Measurements from ENCODE around the gene UFSP1. TPM values are rescaled to one million over a fixed set of nuclear protein-coding genes. Genes with fewer than 3 reads are reported as not detected.
A peak's percentile ranks its signal among the peaks of the same experiment; 100 is the strongest.

UFSP1 gene
- total RNA-seq, 6 experiments from 2014 or later = 1.0 to 3.4 (median 2.1) TPM

- ATAC-seq (peak; percentile 55 to 87 (median 82)), DNase-seq (peak; percentile 65 to 95 (median 90))
- Histone ChIP-seq H3K36me3 (no peaks in the 10 kb centered on the region), H3K4me1 (peaks cover 0 to 23% (median 3%) of the 10 kb centered on the region in 4 donors), H3K9me3 (no peaks in the 10 kb centered on the region), H3K4me3 (no peak overlapping the region), H3K27me3 (no peaks in the 10 kb centered on the region), H3K27ac (peak overlapping the region in 2 of 3 donors; percentile 71 to 80)
- 60% methylated on average over 1 of the region's 2 CpGs for WGBS (ENCODE audit: insufficient coverage, low coverage, low lambda C conversion rate, missing lambda C conversion rate)
- intact Hi-C loops (cut with DNase I) = no loop called here
- TF ChIP-seq, protein P1, sequence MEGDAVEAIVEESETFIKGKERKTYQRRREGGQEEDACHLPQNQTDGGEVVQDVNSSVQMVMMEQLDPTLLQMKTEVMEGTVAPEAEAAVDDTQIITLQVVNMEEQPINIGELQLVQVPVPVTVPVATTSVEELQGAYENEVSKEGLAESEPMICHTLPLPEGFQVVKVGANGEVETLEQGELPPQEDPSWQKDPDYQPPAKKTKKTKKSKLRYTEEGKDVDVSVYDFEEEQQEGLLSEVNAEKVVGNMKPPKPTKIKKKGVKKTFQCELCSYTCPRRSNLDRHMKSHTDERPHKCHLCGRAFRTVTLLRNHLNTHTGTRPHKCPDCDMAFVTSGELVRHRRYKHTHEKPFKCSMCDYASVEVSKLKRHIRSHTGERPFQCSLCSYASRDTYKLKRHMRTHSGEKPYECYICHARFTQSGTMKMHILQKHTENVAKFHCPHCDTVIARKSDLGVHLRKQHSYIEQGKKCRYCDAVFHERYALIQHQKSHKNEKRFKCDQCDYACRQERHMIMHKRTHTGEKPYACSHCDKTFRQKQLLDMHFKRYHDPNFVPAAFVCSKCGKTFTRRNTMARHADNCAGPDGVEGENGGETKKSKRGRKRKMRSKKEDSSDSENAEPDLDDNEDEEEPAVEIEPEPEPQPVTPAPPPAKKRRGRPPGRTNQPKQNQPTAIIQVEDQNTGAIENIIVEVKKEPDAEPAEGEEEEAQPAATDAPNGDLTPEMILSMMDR (IDR thresholded peaks at IDR 0.05) = no peak
- no peak for TF ChIP-seq POLR2A (IDR thresholded peaks at IDR 0.05)
Measured at GRCh38 chr7:100900978-100901377, 11.5 kb upstream of the UFSP1 start.

DNA sequence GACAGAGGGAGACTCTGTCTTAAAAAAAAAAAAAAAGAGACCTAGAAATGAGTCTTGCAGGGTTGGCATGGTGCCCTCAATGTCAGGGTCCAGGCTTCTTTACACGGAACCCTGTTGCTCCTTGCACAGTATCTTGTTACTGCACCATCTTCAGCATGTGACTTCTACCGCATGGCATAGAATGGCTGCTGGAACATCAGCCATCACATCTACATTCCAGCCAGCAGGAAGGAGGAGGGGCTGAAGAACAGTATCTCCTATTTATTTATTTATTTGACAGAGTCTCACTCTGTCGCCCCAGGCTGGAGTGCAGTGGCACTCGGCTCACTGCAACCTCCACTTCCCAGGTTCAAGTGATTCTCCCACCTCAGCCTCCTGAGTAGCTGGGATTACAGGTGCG lies 9.9 kb upstream of the UFSP1 start:
- Histone ChIP-seq H3K36me3 (no peaks in the 10 kb centered on the region), H3K27me3 (no peaks in the 10 kb centered on the region), H3K4me3 (no peak overlapping the region), H3K4me1 (peaks cover 0 to 31% (median 3%) of the 10 kb centered on the region in 4 donors), H3K9me3 (no peaks in the 10 kb centered on the region), H3K27ac (no peak overlapping the region)
- intact Hi-C loops (cut with DNase I) = loop anchor here in 1 of 2 donors (5.0 kb wide), 1 partner anchor 178 kb away; no protein-coding TSS in a partner anchor
- 72% methylated on average over 5 of the region's 5 CpGs for WGBS (ENCODE audit: insufficient coverage, low coverage, low lambda C conversion rate, missing lambda C conversion rate)
- DNase-seq (no peak), ATAC-seq (no peak)
- TF ChIP-seq POLR2A (IDR thresholded peaks at IDR 0.05) = no peak
- TF ChIP-seq, protein P1 (IDR thresholded peaks at IDR 0.05) = no peak

DNA sequence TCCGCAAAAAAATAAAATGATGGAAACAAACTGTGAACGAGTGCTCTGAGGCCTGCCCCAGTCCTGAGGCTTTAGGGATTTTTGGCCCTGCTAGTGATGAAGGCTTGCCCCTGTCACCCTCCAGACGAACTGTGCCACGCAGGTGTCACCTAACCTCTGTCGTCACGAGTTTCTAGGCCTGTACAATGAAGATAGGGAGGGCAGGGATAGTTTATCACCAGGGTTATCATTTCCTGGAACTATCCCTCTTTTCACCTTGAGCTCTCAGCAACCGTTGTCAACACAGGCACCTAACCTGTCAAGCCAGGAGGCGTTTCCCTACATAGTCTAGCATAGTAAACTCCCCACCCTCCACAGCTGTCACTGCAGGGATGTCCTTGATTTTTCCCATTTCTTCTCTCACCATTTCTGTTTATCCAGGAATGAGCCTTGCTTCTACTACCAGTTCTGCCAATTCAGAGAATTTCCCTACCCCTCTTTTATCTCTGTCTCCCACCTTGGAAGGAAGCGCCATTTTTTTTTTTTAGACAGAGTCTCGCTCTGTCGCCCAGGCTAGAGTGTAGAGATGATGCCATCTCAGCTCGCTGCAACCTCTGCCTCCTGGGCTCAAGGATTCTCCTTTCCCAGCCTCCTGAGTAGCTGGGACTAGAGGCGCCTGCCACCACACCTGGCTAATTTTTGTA lies 8.4 kb upstream of the UFSP1 start:
- Histone ChIP-seq H3K27me3 (no peaks in the 10 kb centered on the region), H3K4me1 (peaks cover 0 to 31% (median 3%) of the 10 kb centered on the region in 4 donors)
- no peak for DNase-seq

DNA sequence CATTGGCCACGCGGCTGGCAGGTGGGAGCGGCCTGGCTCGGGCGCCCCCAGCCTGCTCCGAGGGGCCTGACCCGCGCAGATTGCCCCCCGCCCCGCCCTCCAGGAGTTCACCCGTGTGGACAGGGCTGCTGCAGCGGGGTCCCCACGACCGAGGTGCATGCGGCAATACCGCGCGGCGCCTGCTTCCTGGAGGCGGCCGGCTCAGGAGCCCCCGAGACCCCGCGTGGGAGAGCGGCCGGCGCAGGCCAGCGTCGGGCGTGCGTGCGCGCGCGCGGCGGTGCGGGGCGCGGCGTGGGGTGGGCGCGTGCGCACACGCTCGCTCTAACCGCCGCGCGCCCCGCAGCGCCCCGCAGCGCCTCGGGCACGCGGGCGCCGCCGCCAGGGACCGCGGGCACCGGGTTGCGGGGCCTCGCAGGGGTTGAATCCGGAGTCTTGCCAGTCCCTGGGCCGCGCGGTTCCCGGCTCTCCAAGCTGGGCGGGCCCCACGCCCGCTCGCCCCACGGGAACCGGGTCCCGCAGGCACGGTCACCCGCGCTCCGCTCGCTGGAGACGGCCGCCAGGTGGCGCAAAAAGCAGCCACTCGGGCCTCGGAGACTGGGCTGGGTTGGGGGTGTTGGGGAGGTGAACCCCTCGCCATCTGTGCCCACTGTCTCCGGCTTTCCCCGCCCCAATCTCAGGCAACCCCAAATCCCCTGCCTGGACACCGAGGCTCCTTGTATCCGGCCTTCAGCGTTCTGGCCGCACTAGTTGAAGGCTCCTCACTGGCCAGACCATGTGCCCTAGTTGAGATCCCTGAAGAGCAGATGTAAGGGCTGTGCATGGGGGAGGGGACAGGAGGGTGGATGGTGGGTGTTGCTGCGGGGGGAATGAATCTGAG lies 7.5 kb upstream of the UFSP1 start:
- TF ChIP-seq, protein P1 (IDR thresholded peaks at IDR 0.05) = peak; percentile 74 to 89 (median 79)
- no peak for TF ChIP-seq POLR2A (IDR thresholded peaks at IDR 0.05)
- peaks cover 0 to 28% (median 3%) of the 10 kb centered on the region in 4 donors for H3K4me1 ChIP-seq
- H3K36me3 ChIP-seq = no peaks in the 10 kb centered on the region
- no peaks in the 10 kb centered on the region for H3K9me3 ChIP-seq
- H3K27ac ChIP-seq = peak overlapping the region in 2 of 3 donors; percentile 40 to 60
- no peaks in the 10 kb centered on the region for H3K27me3 ChIP-seq
- intact Hi-C loops (cut with DNase I) = loop anchor here in 1 of 2 donors (5.0 kb wide), 1 partner anchor 180 kb away; no protein-coding TSS in a partner anchor
- H3K4me3 ChIP-seq = peak overlapping the region; percentile 32 to 48 (median 43)
- peak; percentile 32 to 56 (median 43) for ATAC-seq
- 2% methylated on average over 5 of the region's 95 CpGs for WGBS (ENCODE audit: insufficient coverage, low coverage, low lambda C conversion rate, missing lambda C conversion rate)
- peak; percentile 62 to 80 (median 64) for DNase-seq

More for the DNA sequence above, 8.4 kb upstream of the UFSP1 start:
- ATAC-seq = peak in 1 of 4 donors; percentile 4
- H3K36me3 ChIP-seq = no peaks in the 10 kb centered on the region
- intact Hi-C loops (cut with DNase I) = loop anchor here in 1 of 2 donors (5.0 kb wide), 1 partner anchor 179 kb away; no protein-coding TSS in a partner anchor
- H3K27ac ChIP-seq = no peak overlapping the region
- no peak overlapping the region for H3K4me3 ChIP-seq
- WGBS (ENCODE audit: insufficient coverage, low coverage, low lambda C conversion rate, missing lambda C conversion rate) = 61% methylated on average over 13 of the region's 13 CpGs
- H3K9me3 ChIP-seq = no peaks in the 10 kb centered on the region
- TF ChIP-seq, protein P1 (IDR thresholded peaks at IDR 0.05) = no peak
- no peak for TF ChIP-seq POLR2A (IDR thresholded peaks at IDR 0.05)
